HL-60 (cell line): ENCODE results near the gene RAE1.

Source experiments
- DNase-seq, 2 experiments: peaks; one replicate each; pipeline ENCODE4 v3.0.0-alpha.2; 2010 to 2020; ENCODE audit warnings: low read depth in 1 of 2, low spot score in 1 of 2
- H3K27ac ChIP-seq: fragments of 250-450 bp; sonication (Bioruptor Pico); replicated peaks from 2 replicates; pipeline ENCODE4 v1.5.1; 2020; ENCODE audit warnings: mild to moderate bottlenecking, moderate library complexity
- H3K27me3 ChIP-seq: fragments of 250-450 bp; sonication (Bioruptor Pico); 2 replicates; pipeline ENCODE4 v1.5.1; 2021; ENCODE audit warnings: mild to moderate bottlenecking, moderate library complexity; ENCODE audit not compliant: insufficient read depth, poor library complexity, severe bottlenecking
- H3K4me3 ChIP-seq: replicated peaks from 2 replicates; pipeline ENCODE4 v1.5.1; 2011; ENCODE audit warnings: mild to moderate bottlenecking, control low read depth, low read length; ENCODE audit not compliant: insufficient read depth
- CTCF ChIP-seq: IDR thresholded peaks from one replicate; pipeline ENCODE4 v1.5.1; 2011; ENCODE audit warnings: low read length, control low read depth, inconsistent platforms; ENCODE audit not compliant: insufficient read depth
- GABPA ChIP-seq: IDR thresholded peaks from 2 replicates; pipeline ENCODE4 v1.6.1; 2012; ENCODE audit warnings: low read depth
- POLR2AphosphoS5 ChIP-seq: IDR thresholded peaks from 2 replicates; pipeline ENCODE4 v1.6.1; 2012; ENCODE audit warnings: low read depth
- SPI1 ChIP-seq: IDR thresholded peaks from 2 replicates; pipeline ENCODE4 v1.6.1; 2012; ENCODE audit warnings: low read depth, mild to moderate bottlenecking, borderline replicate concordance
- TF ChIP-seq, protein P1 (sequence below): IDR thresholded peaks from 2 replicates; pipeline ENCODE4 v1.6.1; 2012; ENCODE audit warnings: low read depth; ENCODE audit not compliant: insufficient replicate concordance

RAE1 gene

GRCh38 chr20:57410398-57410920, 59.4 kb downstream of the RAE1 start:
- no peak overlapping the region for H3K4me3 ChIP-seq

GRCh38 chr20:57410924-57411323, 59.9 kb downstream of the RAE1 start:
- Histone ChIP-seq H3K27ac (no peak overlapping the region), H3K27me3 (no peaks in the 10 kb centered on the region), H3K4me3 (no peak overlapping the region)
- DNase-seq: no peak
- TF ChIP-seq POLR2AphosphoS5: no peak
- TF ChIP-seq, protein P1, sequence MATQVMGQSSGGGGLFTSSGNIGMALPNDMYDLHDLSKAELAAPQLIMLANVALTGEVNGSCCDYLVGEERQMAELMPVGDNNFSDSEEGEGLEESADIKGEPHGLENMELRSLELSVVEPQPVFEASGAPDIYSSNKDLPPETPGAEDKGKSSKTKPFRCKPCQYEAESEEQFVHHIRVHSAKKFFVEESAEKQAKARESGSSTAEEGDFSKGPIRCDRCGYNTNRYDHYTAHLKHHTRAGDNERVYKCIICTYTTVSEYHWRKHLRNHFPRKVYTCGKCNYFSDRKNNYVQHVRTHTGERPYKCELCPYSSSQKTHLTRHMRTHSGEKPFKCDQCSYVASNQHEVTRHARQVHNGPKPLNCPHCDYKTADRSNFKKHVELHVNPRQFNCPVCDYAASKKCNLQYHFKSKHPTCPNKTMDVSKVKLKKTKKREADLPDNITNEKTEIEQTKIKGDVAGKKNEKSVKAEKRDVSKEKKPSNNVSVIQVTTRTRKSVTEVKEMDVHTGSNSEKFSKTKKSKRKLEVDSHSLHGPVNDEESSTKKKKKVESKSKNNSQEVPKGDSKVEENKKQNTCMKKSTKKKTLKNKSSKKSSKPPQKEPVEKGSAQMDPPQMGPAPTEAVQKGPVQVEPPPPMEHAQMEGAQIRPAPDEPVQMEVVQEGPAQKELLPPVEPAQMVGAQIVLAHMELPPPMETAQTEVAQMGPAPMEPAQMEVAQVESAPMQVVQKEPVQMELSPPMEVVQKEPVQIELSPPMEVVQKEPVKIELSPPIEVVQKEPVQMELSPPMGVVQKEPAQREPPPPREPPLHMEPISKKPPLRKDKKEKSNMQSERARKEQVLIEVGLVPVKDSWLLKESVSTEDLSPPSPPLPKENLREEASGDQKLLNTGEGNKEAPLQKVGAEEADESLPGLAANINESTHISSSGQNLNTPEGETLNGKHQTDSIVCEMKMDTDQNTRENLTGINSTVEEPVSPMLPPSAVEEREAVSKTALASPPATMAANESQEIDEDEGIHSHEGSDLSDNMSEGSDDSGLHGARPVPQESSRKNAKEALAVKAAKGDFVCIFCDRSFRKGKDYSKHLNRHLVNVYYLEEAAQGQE: no peak
- no peak for TF ChIP-seq SPI1
- TF ChIP-seq GABPA: no peak
- no peak for TF ChIP-seq CTCF

More at GRCh38 chr20:57410398-57410920, 59.4 kb downstream of the RAE1 start:
- H3K27ac ChIP-seq: no peak overlapping the region
- TF ChIP-seq POLR2AphosphoS5: no peak
- no peak for TF ChIP-seq CTCF
- no peak for TF ChIP-seq GABPA
- TF ChIP-seq, protein P1: no peak
- no peak for TF ChIP-seq SPI1
- H3K27me3 ChIP-seq: no peaks in the 10 kb centered on the region
- DNase-seq: no peak

DNA sequence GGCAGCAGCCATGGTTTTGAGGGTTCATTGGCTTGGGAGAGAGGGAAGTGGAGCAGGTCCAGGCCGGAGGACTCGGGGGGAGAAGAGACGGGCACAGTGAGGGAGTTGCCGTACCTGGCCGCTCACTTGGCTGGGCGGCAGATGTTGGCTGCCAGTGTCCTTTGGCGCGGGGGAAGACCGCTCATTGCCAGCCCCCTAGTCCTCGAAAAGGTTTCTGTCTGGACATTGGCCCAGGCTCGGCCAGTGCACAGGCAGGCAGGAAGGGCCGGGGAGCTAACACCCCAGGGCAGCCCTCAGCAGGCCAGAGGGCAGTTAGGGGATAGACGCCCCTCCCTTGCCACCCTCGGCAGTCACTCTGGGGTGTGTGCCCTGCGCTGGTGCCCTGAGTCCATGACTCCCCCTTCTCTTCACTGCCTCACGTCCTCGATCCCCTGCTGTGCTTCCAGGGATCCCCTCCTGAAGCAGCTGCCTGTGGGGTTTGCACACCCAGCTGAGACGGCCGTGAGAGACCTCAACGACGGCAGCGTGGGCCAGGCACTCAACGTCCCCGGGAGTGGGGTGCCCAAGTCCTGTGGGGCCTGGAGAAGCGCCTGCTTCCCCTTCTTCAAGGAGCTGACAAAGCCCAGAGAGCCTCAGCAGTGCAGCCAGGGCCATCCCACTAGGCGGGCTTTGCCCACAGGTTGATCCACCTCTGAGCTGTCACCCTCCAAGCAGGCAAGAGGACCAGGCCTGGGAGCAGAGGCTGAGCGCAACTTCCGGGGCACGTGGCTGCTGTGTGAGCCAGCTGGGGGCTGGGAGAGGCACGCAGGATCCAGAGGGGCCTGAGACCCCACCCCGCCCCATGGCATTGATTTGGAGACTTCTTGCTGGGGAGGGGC, 60.6 kb downstream of the RAE1 start:
- H3K27me3 ChIP-seq: no peaks in the 10 kb centered on the region
- TF ChIP-seq GABPA (no peak), POLR2AphosphoS5 (no peak), CTCF (no peak), SPI1 (no peak)
- TF ChIP-seq, protein P1: no peak
- no peak overlapping the region for H3K4me3 ChIP-seq
- H3K27ac ChIP-seq: no peak overlapping the region
- no peak for DNase-seq
